GM19035 (cell line): ENCODE results near the gene MRGPRD.
"Not testable (repeated sequence)": the region's sequence is repeated elsewhere in the genome, so short reads cannot be mapped to it uniquely, and the experiment has no call there.

Source experiments
- ATAC-seq: cut with Tn5 transposase; IDR thresholded peaks from one replicate; pipeline ENCODE4 v1.9.1; 2021; ENCODE audit not compliant: unreplicated experiment

Gene MRGPRD

DNA sequence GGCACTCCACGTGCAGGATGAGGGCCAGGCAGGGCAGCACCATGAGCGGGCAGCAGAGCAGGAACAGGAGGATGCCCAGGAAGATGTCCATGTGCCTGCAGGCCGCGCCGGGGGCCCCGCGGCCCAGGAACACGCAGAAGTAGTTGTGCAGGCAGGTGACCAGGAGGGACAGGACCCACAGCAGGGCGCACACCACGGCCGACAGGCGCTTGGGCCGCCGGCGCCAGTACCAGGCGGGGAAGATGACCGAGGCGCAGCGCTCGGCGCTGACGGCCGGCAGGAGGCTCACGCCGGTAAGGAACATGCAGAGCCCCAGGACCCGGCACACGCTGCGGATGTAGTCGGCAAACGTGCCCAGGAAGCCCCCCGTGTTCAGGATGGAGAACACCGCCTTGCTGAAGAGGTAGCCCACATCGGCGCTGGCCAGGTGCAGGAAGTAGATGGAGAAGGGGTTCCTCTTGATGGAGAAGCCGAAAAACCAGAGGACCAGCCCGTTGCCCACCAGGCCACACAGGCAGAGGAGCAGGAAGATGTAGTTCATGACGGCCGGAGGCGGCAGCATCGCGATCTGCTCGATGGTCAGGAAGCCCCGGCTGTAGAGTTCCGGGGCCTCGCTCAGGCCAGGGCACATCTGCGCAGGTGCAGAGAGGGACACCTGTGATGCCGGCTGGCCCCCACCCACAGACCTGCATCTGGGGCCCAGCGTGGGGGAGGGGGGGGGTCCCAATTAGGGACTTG lies 25.0 kb upstream of the MRGPRD start:
- no peak for ATAC-seq

DNA sequence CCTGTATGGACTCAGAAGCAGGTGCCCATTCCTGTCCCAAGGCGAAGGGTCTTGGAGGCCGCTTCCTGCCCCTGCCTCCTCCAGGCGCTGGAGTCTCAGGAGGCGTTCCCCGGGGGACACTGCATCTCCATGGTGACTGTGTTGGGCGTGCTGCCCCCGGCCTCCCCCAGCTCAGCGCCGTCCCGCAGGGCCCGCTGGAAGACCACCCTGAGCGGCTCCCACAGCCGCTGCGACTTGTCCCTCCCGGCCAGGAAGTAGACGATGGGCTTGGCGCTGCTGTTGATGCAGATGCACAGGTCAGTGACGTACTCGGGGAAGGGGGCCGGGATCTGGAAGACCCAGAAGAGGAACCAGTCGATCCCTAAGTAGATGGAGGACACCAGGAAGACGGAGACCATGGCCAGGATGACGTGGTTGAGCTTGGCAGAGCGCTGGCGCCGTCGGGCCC lies 24.4 kb upstream of the MRGPRD start:
- no peak for ATAC-seq

DNA sequence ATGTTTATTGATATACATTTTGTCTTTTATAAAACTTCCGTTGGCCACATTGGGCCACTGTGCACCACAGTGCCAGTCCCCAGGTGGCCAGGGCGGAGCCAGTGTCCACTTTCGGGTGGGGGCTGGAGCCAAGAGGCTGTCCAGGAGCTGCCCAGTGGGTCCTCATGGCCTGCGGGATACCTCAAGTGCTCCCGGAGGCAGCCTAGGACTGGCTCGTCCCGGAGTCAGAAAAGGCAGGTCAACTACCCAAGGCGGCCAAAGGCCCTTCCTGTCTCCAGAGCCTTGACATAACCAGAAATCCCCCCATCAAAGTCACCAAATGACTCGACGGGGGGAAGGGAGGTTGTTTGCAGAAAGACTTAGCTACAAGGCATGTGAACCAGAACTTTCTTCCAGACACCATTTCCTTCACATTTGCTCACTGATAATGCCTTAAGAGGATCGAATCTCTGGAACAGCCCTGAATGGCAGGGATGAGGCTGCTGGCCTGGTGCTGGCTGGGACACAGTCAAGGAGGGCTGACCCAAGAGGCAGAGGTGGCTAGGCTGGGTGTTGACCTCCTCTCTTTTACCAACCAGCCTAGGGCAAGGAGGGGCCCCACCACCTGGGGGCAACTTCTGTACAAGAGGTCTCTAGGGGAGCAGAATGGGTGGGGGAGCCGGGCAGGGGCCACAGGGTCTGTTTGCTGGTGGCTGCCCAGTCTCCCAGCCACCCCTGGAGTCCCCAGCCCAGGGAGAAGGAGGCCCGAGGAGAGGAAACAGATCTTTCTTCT lies 23.8 kb upstream of the MRGPRD start:
- ATAC-seq = no peak

DNA sequence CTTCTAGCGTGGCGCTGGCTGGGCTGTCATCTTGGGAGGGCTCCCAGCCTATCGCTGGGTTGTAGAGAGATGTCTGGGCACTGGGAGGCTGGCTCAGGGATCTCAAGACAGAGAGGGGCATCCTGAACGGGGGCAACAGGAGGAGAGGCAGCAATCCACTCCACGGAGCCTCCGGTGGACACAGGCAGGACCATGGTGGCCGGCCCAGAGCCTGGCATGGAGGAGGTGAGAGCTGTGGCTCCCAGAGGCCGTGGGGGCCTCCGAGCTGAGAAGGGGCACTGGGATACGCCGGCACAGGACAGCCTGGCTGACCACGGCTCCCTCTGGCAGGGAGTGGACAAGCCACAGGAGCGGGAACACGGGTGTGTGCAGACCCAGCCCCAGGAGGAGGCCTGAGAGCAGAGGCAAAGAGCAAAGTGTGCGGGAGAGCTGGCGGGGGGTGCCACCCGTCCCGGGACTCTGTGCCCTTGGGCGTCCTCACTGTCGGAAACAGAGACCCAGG lies 23.1 kb upstream of the MRGPRD start:
- ATAC-seq = no peak

DNA sequence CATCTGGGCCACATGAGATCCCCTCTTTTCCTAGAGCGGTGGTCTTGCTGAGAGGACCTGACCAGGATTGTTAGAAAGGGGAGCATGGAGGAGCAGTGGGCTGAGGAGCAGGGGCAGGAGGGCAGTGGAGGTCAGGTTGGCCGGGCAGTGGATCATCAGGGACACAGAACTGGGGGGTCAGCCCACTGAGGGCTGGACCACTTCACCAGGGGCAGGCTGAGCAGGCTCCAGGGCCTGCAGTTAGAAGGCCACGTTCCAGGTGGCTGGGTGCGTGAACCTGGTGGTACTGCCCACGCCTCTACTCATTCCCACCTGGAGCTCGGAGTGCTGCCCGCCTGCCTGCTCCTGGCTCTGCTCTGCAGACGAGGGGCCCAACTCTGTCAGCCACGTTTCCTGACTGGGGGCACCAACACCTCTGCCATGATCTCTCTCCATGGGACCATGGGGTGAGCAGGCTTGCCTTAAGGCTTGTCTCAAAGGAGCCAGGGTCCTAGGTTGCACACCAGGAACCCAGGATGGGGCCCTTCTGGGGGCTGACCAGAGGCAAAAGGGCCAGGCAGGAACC lies 22.6 kb upstream of the MRGPRD start:
- no peak for ATAC-seq

DNA sequence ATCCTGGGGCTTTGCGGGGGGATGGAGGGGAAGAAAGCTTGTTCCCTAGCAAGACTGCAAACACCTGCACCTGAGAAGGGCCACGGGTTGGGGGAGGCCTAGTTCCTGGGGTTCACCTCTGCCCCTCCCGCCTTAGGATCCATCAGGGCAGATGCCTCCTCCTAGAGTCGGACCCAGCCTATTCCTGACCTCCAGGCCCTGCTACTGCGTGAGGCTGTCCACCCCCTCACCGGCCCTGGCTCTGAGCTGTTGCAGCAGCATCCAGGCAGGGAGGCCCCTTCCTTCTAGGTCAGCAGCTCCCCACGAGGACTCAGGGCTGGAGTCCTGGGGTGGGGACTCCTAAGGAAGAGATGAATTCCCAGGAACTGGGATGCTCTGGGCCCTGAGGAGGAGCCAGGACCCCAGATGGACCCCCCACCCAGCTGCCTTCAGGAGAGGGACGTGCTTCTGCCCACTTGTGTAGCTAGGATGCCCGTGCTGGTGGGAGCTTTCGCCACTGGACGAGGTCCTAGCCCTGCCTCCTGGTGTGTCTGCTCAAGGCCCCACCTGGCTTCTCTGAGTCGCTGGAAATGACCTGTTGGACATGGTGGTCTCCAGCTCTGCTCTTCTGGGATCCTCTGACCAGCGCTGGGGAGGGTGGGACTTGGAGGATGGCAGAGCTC lies 21.9 kb upstream of the MRGPRD start:
- no peak for ATAC-seq

DNA sequence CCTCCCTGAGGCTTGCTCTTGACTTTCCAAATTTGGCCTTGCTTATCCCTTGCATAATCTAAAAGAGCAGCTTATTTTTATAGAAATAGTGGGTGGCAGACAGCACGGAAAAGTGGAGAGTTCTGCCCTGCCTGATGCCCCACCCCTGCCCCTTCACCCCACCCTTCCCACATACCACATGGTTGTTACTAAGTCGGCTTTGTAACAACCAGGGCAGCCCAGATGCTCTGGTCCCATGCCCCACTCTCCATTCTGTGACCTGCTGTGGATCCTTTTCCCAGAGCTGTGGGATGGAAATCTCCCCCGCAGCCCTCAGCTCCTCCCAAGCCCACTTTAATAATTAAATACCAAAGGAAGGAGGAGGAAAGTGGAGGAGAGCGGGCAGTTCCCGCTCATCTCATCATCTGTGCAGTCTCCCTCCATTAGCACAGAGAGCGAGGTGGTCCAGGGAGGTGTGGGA lies 21.4 kb upstream of the MRGPRD start:
- no peak for ATAC-seq

DNA sequence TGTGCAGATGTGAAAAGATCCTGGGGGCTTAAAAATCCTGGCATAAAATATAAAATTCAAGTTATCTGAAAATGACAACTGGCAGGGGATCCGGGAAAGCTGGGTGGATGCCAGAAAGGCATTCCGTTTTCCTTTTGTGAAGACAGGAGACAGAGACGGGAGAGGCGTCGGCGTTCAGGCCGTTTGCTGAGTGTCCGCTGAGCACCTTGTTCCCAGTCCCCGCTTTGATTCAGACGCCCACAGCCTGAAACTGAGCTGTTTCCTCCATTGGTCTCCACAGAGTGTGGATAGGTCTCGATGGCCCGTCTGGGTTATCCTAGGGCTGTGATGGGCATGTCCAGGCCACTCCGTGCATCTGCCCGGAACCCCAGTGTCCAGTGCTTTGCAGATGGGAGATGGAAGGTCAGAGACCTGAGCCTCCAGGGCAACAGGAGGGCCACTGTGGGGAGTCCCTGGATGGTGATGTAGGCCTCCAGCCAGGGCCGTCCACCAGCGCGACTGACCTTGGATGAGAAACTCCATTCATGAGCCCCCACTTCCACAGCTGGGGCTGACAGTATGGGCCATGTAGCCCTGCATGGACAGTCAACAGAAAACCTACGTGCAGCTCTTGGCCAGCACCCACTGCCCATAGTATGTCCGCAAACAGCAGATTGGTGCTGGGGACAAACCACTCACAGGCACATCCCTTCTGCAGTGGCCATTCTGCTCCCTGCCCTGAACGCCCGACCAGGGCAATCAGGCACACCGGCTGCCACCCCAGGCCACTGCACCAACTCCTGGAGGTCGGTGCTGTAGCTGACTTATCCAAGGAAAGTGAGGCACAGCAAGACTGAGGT lies 20.7 kb upstream of the MRGPRD start:
- ATAC-seq = no peak

DNA sequence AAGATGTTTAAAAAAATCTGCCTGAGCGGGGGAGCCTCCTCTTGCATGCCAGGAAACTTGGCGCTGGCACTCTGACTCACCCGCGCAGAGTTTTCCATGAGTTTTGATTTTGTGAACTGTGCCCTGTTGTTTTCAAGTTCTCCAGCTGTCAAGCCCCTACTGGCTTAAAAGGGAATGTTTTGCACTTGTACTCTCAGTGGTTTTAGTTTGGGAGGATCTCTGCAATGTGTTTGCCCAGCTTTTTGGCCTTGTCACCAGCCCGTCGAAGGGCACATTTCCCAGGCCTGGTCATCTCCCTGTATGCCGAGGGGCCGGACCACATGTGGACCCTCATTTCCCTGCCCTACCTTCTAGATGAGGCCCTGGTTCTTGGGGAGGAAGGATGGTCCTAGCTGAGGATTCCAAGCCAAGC lies 20.1 kb upstream of the MRGPRD start:
- ATAC-seq = no peak

DNA sequence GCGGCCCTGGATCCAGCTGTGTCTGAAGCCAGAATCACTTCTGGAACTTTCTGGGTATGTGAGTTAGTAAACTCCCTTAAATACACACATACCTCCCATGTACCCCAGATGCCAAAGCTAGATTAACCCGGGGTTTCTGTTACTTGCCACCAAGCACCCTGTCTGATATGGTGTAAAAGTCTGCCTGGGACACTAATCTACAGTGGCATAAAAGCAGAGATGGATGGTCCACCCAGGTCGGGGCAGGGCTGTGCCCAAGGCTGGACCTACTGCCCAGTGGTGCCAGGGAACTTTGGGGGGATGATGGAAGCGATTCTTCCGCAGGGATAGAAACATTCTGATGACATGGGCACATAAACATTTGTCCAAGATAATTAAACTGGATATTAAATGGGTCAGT lies 19.6 kb upstream of the MRGPRD start:
- ATAC-seq = no peak

DNA sequence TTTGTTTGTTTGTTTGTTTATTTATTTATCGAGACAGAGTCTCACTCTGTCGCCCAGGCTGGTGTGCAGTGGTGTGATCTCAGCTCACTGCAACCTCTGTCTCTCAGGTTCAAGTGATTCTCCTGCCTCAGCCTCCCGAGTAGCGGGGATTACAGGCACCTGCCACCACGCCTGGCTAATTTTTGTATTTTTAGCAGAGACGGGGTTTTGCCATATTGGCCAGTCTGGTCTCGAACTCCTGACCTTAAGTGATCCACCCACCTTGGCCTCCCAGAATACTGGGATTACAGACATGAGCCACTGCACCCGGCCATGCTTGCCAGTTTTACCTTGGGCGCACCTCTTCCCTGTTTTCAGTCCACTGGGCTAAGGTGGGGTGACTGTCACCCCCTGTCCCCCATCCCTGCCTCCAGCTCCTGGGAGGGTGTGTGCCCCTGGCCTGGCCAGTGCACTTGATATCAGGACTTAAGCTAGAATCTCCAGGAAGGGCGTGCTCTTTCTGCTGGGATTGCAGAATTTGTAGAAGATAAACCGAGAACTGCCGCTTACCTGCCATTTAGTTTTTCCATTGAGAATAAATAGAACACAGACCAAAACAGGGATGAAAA lies 19.1 kb upstream of the MRGPRD start:
- ATAC-seq = not testable (repeated sequence)

DNA sequence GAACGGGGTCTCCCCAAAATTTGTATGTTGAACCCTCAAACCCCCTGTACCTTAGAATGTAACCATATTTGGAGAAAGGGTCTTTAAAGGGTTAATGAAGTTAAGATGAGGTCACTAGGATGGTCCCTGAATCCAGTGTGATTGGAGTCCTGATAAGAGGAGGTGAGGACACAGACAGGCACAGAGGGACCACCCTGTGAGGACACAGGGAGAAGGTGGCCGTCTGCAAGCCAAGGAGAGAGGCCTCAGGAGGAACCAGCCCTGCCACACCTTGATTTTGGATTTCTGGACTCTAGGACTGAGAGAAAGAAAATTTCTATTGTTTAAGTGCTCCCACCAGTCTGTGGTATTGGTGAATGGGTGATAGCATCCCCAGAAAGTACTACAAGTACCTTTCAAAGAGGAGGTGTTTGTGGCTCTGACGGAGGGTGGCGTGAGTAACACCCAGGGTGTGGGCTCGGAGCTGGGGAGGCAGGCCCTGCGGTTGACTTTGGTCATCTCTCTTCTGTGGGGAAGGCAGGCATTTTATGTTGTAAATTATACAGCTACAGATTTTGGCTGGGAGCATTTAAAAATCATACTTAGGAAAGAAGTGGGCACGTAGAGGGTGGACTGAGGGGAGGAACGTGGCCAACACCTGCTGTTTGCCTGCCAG lies 18.4 kb upstream of the MRGPRD start:
- no peak for ATAC-seq

DNA sequence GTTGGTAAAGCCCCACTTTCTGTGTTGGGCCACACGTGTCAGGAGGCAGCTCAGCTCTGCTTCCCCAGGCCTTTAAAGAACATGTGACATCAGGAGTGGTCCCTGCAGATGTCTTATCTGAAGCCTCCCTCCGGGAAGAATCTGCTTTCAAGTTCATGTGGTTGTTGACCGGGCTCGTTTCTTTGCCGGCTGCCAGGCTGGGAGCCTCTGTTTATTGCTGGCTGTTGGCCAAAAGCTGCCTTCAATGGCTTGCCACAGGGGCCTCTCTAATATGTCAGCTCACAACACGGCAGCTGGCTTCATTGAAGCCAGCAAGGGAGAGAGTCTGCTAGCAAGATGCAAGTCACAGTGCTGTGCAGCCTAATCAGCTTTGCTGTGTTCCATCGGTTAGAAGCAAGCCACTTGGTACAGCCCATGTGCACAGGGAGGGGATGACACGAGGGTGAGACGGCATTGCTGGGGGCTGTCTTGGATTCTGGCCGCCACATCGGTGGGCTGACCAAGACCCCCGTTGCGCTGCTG lies 17.7 kb upstream of the MRGPRD start:
- ATAC-seq = no peak

DNA sequence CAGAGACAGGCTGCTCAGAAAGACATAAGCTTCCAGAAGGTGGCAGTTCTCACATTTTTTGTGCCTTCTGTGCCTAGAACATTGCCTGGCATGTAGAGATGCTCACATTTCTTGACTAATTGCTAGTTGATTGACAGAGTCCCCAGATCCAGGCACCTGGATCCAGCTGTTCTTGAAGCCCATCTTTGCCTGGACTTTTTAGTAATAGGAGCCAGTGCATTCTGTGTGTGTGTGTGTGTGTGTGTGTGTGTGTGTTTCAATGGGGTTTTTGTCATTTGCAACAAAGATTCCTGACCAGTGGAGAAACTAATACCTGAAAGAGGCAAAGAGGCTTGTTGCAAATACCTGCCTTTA lies 17.2 kb upstream of the MRGPRD start:
- ATAC-seq = no peak

DNA sequence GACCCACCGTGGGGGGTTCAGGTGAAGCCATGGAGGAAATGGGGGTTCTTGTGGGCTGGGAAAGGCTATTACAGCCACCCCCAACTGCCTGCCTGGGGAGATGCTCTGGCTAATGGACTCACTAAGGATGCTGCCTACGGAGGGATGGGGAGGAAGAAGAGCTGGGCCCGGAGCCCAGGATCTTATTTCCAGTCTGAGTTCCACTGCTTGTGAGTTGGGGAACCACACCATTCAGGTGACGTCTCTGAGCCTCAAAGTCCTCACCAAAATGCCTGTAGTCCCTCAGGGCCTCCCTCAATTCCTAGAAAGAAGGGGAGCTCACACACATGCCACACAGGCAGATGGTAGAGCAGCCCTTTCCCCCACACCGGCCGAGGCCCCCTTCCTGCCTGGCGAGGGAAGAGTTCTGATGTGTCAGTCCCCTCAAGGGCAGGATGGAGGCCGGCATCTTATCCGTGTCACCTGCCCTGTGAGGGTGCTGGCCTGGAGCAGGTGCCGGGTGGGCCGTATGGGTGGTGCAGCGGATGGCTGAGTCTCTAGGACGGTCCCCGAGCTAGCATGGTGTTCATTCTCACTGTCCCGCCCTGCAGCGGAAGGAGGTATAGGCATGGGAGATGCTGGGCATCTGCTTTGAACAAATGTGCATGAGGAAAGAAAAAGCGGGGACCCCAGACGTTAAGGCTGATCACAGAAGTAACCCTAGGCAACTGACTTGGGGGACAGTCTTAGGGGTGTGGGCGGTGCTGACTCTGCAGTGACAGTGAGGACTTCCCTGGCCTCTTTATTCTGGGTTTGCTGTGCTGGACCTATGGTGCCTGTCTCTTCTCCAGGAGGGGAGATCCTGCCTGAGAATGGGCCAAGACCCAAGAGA lies 16.6 kb upstream of the MRGPRD start:
- no peak for ATAC-seq

DNA sequence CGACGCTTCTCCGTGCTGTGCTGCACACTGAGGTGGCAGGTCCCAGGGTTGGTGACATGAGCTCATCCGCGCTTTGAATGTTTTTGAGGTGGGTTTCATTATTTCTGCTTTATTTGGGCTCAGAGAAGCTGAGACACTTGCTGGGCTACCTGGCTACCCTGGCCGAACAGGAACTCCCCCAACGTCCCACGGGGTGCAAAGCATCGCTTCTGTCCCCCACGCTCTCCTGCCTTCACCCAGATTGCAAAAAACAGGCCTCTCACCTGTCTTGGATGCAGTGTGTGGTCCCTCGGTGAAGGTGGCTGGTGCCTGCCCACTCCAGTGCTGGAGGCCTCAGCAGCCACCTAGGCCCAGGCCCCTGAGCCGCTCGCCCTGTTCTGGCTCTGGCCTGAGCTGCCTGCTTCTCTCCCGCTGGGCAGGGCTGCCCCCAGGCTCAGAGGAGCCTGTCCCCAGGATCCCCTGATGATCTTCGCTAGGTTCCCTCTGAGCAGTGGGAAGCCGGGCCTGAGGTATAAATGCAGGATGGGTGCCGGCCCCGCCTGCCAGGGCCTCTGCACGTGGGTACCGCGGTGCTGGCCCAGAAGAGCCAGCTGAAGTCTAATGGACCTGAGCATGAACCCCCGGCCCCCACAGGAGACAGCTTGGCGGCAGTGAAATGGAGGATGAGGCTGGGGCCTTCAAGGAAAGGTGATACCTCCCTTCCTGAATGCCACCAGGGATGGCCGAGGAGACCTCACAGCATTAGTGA lies 15.8 kb upstream of the MRGPRD start:
- ATAC-seq = no peak

DNA sequence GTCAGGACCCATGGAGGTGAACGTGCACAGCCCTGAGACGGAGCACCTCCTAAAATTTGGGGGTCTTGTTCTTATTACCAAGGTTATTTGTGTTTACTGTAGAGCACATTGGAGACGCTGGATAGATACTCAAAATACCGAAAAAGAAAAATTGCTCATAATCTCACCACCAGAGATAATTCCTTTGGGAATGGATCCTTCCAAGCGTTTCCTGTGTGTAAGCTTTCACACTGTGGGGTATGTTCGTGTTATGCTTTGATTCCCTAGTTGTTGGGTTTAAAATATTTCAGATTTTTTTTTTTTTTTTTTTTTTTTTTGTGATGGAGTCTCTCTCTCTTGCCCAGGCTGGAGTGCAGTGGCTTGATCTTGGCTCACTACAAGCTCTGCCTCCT lies 14.1 kb upstream of the MRGPRD start:
- no peak for ATAC-seq
